Neutrophil (primary cell): ENCODE measurements around the gene ARHGEF37.
A peak's percentile ranks its signal among the peaks of the same experiment; 100 is the strongest.
"Not testable (repeated sequence)": the region's sequence is repeated elsewhere in the genome, so short reads cannot be mapped to it uniquely, and the experiment has no call there.

Source experiments
- H3K27ac ChIP-seq: fragments of 200-600 bp; sonication (generic); 2 replicates; pipeline ENCODE4 v1.5.1; 2016; ENCODE audit warnings: mild to moderate bottlenecking, moderate library complexity
- H3K27me3 ChIP-seq: fragments of 200-600 bp; sonication (generic); 2 replicates; pipeline ENCODE4 v1.6.0; 2016; ENCODE audit warnings: mild to moderate bottlenecking
- H3K36me3 ChIP-seq: fragments of 200-600 bp; sonication (generic); 2 replicates; pipeline ENCODE4 v1.5.1; 2017
- H3K4me1 ChIP-seq, 2 experiments: fragments of 200-600 bp in 1 of 2; sonication (generic) in 1 of 2; 1 replicate in 1 of 2; 2 replicates in 1 of 2; pipeline versions ENCODE4 v1.5.1 to v1.6.1; 2013 to 2016; ENCODE audit warnings: low read depth in 1 of 2, low read length in 1 of 2, mild to moderate bottlenecking in 1 of 2, moderate library complexity in 1 of 2; ENCODE audit not compliant: control insufficient read depth in 1 of 2, insufficient read depth in 1 of 2
- H3K4me3 ChIP-seq, 2 experiments: fragments of 200-600 bp in 1 of 2; sonication (generic) in 1 of 2; 1 replicate in 1 of 2; 2 replicates in 1 of 2; pipeline ENCODE4 v1.5.1; 2013 to 2016; ENCODE audit warnings: low read depth in 1 of 2, low read length in 1 of 2, mild to moderate bottlenecking in 1 of 2, moderate library complexity in 1 of 2
- H3K9me3 ChIP-seq: fragments of 200-600 bp; sonication (generic); 2 replicates; pipeline ENCODE4 v1.5.1; 2016
- TF ChIP-seq, protein P1 (sequence below): fragments of 200-600 bp; sonication (generic); IDR thresholded peaks from 2 replicates; pipeline ENCODE4 v1.5.1; 2016; ENCODE audit warnings: antibody characterized with exemption

Gene ARHGEF37

DNA sequence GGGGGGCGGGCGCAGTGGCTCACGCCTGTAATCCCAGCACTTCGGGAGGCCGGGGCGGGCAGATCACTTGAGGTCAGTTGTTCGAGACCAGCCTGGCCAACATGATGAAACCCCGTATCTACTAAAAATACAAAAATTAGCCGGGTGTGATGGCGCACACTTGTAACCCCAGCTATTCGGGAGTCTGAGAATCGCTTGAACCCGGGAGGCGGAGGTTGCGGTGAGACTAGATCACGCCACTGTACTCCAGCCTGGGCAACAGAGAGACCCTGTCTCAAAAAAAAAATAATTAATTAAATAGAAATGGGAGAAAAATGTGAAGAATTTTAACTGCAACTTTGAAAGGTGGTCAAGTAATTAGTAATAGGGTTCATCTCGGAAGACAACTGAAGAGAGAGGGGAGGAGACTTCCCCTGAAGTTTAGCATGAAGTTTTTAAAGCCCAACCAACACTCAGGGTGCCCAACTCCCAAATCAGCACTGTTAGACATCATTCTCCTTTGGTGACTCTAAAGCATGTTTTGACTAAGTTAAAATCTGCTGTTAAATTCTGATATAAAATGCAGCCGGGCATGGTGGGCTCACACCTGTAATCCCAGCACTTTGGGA, 28.6 kb upstream of the ARHGEF37 start:
- peaks cover 26 to 31% of the 10 kb centered on the region in 2 experiments for H3K4me1 ChIP-seq
- TF ChIP-seq, protein P1, sequence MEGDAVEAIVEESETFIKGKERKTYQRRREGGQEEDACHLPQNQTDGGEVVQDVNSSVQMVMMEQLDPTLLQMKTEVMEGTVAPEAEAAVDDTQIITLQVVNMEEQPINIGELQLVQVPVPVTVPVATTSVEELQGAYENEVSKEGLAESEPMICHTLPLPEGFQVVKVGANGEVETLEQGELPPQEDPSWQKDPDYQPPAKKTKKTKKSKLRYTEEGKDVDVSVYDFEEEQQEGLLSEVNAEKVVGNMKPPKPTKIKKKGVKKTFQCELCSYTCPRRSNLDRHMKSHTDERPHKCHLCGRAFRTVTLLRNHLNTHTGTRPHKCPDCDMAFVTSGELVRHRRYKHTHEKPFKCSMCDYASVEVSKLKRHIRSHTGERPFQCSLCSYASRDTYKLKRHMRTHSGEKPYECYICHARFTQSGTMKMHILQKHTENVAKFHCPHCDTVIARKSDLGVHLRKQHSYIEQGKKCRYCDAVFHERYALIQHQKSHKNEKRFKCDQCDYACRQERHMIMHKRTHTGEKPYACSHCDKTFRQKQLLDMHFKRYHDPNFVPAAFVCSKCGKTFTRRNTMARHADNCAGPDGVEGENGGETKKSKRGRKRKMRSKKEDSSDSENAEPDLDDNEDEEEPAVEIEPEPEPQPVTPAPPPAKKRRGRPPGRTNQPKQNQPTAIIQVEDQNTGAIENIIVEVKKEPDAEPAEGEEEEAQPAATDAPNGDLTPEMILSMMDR = no peak
- H3K27me3 ChIP-seq = no peaks in the 10 kb centered on the region
- peak overlapping the region; percentile 98 for H3K27ac ChIP-seq
- H3K4me3 ChIP-seq = no peak overlapping the region
- peaks cover 18% of the 10 kb centered on the region for H3K36me3 ChIP-seq
- H3K9me3 ChIP-seq = no peaks in the 10 kb centered on the region

DNA sequence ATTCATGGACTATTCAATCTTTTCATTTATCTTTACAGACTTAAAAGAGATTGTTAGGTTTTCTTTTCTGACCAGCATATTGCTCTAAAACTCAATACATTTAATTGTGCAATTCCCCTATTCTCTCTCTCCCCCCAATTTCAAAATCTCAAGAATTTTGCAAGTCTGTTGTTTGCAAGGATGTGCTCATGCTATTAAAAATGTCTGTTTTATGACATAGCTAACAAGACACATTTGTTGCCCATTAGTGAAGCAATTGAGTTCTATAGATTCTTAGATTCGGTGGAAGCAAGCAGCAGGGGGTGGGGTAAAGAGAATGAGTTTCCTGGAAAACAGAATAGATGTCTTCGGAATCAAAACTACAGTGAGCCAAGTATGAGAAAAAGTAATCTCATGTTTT, 21.6 kb upstream of the ARHGEF37 start:
- Histone ChIP-seq H3K27me3 (no peaks in the 10 kb centered on the region), H3K36me3 (no peaks in the 10 kb centered on the region), H3K27ac (no peak overlapping the region), H3K4me3 (no peak overlapping the region), H3K4me1 (peaks cover 5 to 11% of the 10 kb centered on the region in 2 experiments), H3K9me3 (no peaks in the 10 kb centered on the region)
- TF ChIP-seq, protein P1 = no peak

DNA sequence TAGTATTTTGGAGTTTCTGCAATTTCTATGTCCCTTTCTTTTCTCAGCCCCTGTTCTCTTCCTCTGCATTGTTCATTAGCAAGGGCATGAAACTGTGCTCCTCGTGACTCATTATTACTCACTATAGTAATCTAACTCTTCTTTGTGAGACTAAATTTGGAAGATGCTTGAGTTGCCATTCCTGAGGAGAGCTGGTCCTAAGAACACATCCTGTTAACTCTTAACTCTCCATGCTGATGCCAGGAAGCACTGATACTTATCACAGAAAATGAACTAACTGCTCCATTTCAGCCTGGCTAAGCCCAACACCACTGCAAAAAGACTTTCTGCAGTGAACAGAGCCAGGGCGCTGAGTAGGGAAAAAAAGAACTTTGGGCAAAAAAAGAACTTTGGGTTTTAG, 19.4 kb upstream of the ARHGEF37 start:
- Histone ChIP-seq H3K4me1 (peaks cover 5 to 11% of the 10 kb centered on the region in 2 experiments), H3K4me3 (no peak overlapping the region), H3K27me3 (no peaks in the 10 kb centered on the region), H3K36me3 (no peaks in the 10 kb centered on the region), H3K27ac (no peak overlapping the region), H3K9me3 (no peaks in the 10 kb centered on the region)
- TF ChIP-seq, protein P1 = no peak

DNA sequence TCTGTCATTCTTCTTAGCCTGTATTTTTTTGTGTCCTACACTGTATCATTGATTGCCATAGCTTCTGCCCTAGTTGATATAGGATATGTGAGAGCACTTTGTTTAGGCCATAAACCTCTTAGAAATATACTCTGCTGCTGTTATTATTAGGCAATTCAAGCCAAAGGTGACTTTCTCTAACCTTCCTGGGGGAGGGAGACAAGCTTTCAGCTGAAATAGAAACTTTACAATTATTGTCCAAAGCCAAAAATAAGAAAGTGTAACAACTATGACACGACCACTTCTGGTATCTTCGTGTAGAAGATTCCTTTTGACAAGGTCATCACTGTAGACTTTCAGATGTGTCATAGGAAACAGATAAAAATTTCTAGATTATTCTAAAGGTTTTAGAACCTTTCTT, 17.8 kb upstream of the ARHGEF37 start:
- Histone ChIP-seq H3K4me1 (peaks cover 5 to 11% of the 10 kb centered on the region in 2 experiments), H3K27ac (no peak overlapping the region), H3K27me3 (no peaks in the 10 kb centered on the region), H3K4me3 (no peak overlapping the region), H3K36me3 (no peaks in the 10 kb centered on the region), H3K9me3 (no peaks in the 10 kb centered on the region)
- TF ChIP-seq, protein P1 = no peak

DNA sequence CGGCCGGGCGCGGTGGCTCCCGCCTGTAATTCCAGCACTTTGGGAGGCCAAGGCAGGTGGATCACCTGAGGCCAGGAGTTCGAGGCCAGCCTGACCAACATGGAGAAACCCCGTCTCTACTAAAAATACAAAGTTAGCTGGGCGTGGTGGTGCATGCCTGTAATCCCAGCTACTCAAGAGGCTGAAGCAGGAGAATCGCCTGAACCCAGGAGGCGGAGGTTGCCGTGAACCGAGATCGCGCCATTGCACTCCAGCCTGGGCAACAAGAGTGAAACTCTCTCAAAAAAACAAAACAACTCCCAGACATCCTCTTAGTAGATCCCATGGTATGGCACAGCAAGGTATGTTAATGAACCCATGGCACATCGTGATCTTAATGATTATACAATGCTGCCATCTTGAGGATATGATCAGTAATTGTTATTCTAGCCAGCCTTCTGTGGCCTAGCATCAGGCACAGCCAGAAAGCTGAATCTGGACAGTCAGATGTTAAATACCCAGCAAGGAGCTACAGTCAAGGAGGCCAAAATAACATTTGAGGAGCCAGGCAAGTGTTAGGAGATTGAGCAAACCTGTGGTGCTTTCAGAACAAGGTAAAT, 16.7 kb upstream of the ARHGEF37 start:
- H3K27me3 ChIP-seq, H3K9me3 ChIP-seq, H3K4me1 ChIP-seq, H3K4me3 ChIP-seq, H3K27ac ChIP-seq, H3K36me3 ChIP-seq: not testable (repeated sequence)
- TF ChIP-seq, protein P1 = peak; percentile 72
